Hepatocyte (in vitro differentiated cells): ENCODE measurements around the gene MACROD2. TPM values are rescaled to one million over a fixed set of nuclear protein-coding genes. Genes with fewer than 3 reads are reported as not detected.
A peak's percentile ranks its signal among the peaks of the same experiment; 100 is the strongest.

Source experiments
- DNase-seq: peaks from one replicate; pipeline ENCODE4 v3.0.0-alpha.2; 2016; ENCODE audit warnings: low spot score
- H2AFZ ChIP-seq: fragments of 200-600 bp; sonication (generic); 2 replicates; pipeline ENCODE4 v1.6.0; 2016; ENCODE audit warnings: antibody characterized with exemption, mild to moderate bottlenecking
- H3K27ac ChIP-seq: fragments of 200-600 bp; sonication (generic); 2 replicates; pipeline ENCODE4 v1.5.1; 2016; ENCODE audit warnings: mild to moderate bottlenecking
- H3K27me3 ChIP-seq: fragments of 200-600 bp; sonication (generic); 2 replicates; pipeline ENCODE4 v1.6.1; 2016
- H3K36me3 ChIP-seq: fragments of 200-600 bp; sonication (generic); replicated peaks from 2 replicates; pipeline ENCODE4 v1.5.1; 2016; ENCODE audit warnings: low read depth; ENCODE audit not compliant: insufficient read depth
- H3K4me1 ChIP-seq: fragments of 200-600 bp; sonication (generic); 2 replicates; pipeline ENCODE4 v1.5.1; 2016; ENCODE audit warnings: mild to moderate bottlenecking, moderate library complexity; ENCODE audit not compliant: insufficient read depth
- H3K4me2 ChIP-seq: fragments of 200-600 bp; sonication (generic); 2 replicates; pipeline ENCODE4 v1.6.0; 2016
- H3K4me3 ChIP-seq: fragments of 200-600 bp; sonication (generic); 2 replicates; pipeline ENCODE4 v1.5.1; 2016; ENCODE audit warnings: mild to moderate bottlenecking
- H3K79me2 ChIP-seq: fragments of 200-600 bp; sonication (generic); 2 replicates; pipeline ENCODE4 v1.6.0; 2017; ENCODE audit warnings: mild to moderate bottlenecking
- H3K9me2 ChIP-seq: fragments of 200-600 bp; sonication (generic); replicated peaks from 2 replicates; pipeline ENCODE4 v1.6.0; 2017; ENCODE audit warnings: mild to moderate bottlenecking; ENCODE audit not compliant: insufficient read depth
- H3K9me3 ChIP-seq: fragments of 200-600 bp; sonication (generic); 2 replicates; pipeline ENCODE4 v1.5.1; 2016; ENCODE audit warnings: low read depth, mild to moderate bottlenecking
- H4K20me1 ChIP-seq: fragments of 200-600 bp; sonication (generic); 2 replicates; pipeline ENCODE4 v1.6.0; 2016; ENCODE audit warnings: mild to moderate bottlenecking; ENCODE audit not compliant: insufficient read depth, poor library complexity, severe bottlenecking
- CTCF ChIP-seq: fragments of 200-600 bp; sonication (generic); IDR thresholded peaks from 2 replicates; pipeline ENCODE4 v1.5.1; 2016; ENCODE audit warnings: antibody characterized with exemption, mild to moderate bottlenecking; ENCODE audit not compliant: poor library complexity
- EZH2 ChIP-seq: fragments of 200-600 bp; sonication (generic); IDR thresholded peaks from 2 replicates; pipeline ENCODE4 v1.6.1; 2016; ENCODE audit warnings: antibody characterized with exemption, mild to moderate bottlenecking, borderline replicate concordance
- EZH2phosphoT487 ChIP-seq: fragments of 200-600 bp; sonication (generic); IDR thresholded peaks from one replicate; pipeline ENCODE4 v1.6.1; 2018; ENCODE audit warnings: antibody characterized with exemption, mild to moderate bottlenecking, low read depth, moderate library complexity; ENCODE audit not compliant: unreplicated experiment, severe bottlenecking
- WGBS: methylation state at CpG from one replicate; pipeline ENCODE4 v1.1.6; 2016; ENCODE audit warnings: low lambda C conversion rate; ENCODE audit errors: missing lambda C conversion rate; 5-methylcytosine and 5-hydroxymethylcytosine counted together
- polyA plus RNA-seq: library from polyadenylated mRNA; unstranded; fragments of >200 nt; fragmentation: Nextera tagmentation; extraction: Ambion mirVana; gene quantifications from 2 replicates; pipeline ENCODE4 v1.2.1, GENCODE V29; 2016
- total RNA-seq: library from RNA; depleted of rRNA; stranded (reverse); fragments of >200 nt; gene quantifications from 2 replicates; pipeline ENCODE4 v1.2.3, GENCODE V29; 2014

Gene MACROD2
- total and polyA plus RNA-seq, 2 experiments from 2014 or later = 2.4 to 3.1 TPM

GRCh38 chr20:16097788-16098187, 2102.5 kb downstream of the MACROD2 start:
- TF ChIP-seq EZH2phosphoT487 (no peak), EZH2 (no peak), CTCF (no peak)
- 97% methylated on average over 4 of the region's 4 CpGs for WGBS
- Histone ChIP-seq H3K9me3 (no peaks in the 10 kb centered on the region), H2AFZ (no peak overlapping the region), H3K9me2 (no peaks in the 10 kb centered on the region), H4K20me1 (no peaks in the 10 kb centered on the region), H3K4me3 (no peak overlapping the region), H3K4me1 (peaks cover 14% of the 10 kb centered on the region), H3K36me3 (no peaks in the 10 kb centered on the region), H3K27me3 (no peaks in the 10 kb centered on the region), H3K4me2 (no peak overlapping the region), H3K27ac (no peak overlapping the region), H3K79me2 (no peaks in the 10 kb centered on the region)
- no peak for DNase-seq

GRCh38 chr20:16098890-16099639, 2103.7 kb downstream of the MACROD2 start:
- no peaks in the 10 kb centered on the region for H3K27me3 ChIP-seq
- H3K9me2 ChIP-seq = no peaks in the 10 kb centered on the region
- H3K4me3 ChIP-seq = no peak overlapping the region
- no peaks in the 10 kb centered on the region for H3K36me3 ChIP-seq
- peaks cover 14% of the 10 kb centered on the region for H3K4me1 ChIP-seq
- no peaks in the 10 kb centered on the region for H3K9me3 ChIP-seq
- no peak for DNase-seq
- peak overlapping the region; percentile 18 for H3K27ac ChIP-seq
- 67% methylated on average over 7 of the region's 7 CpGs for WGBS
- no peaks in the 10 kb centered on the region for H4K20me1 ChIP-seq
- peak overlapping the region; percentile 14 for H3K4me2 ChIP-seq
- H2AFZ ChIP-seq = no peak overlapping the region
- TF ChIP-seq EZH2phosphoT487 (no peak), EZH2 (no peak), CTCF (no peak)
- no peaks in the 10 kb centered on the region for H3K79me2 ChIP-seq

GRCh38 chr20:16100111-16100510, 2104.8 kb downstream of the MACROD2 start:
- TF ChIP-seq EZH2 (no peak), CTCF (no peak), EZH2phosphoT487 (no peak)
- H4K20me1 ChIP-seq = no peaks in the 10 kb centered on the region
- no peak for DNase-seq

More at GRCh38 chr20:16100111-16100510, 2104.8 kb downstream of the MACROD2 start:
- Histone ChIP-seq H3K4me2 (no peak overlapping the region), H3K4me1 (peaks cover 14% of the 10 kb centered on the region), H3K36me3 (no peaks in the 10 kb centered on the region), H2AFZ (no peak overlapping the region), H3K9me2 (no peaks in the 10 kb centered on the region), H3K79me2 (no peaks in the 10 kb centered on the region), H3K9me3 (no peaks in the 10 kb centered on the region), H3K27ac (no peak overlapping the region), H3K4me3 (no peak overlapping the region), H3K27me3 (no peaks in the 10 kb centered on the region)
- 85% methylated on average over 3 of the region's 3 CpGs for WGBS
